D341Med (cell line): ENCODE results near the gene CCDC88C.

Experiments used
- DNase-seq: peaks from one replicate; pipeline ENCODE4 v3.0.0; 2012; ENCODE audit warnings: low spot score

Gene CCDC88C

DNA sequence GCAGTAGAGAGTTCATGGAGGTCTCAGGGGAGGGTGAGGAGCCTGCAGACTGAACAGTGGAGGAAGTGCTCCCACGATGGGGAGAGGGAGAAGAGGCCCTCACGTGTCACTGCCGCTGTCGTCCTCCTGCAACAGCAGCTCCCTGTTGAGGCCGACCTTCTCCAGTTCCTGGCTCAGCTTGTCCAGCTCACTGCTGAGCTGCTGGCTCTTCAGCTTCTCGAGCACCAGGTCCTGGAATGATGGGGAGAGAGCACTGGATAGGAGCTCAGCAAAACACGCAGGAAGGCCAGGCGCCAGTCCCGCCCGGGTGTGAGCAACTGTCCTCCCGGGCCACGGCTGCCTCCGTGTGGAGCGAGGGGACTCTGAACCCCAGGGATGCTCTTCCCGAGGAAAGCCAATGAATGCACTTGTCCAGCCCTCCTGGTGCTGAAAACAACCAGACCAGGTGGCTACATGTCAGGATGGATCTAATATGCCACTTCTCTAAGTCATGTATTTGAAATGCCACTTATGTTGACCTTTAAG, 107.8 kb downstream of the CCDC88C start:
- DNase-seq = no peak

DNA sequence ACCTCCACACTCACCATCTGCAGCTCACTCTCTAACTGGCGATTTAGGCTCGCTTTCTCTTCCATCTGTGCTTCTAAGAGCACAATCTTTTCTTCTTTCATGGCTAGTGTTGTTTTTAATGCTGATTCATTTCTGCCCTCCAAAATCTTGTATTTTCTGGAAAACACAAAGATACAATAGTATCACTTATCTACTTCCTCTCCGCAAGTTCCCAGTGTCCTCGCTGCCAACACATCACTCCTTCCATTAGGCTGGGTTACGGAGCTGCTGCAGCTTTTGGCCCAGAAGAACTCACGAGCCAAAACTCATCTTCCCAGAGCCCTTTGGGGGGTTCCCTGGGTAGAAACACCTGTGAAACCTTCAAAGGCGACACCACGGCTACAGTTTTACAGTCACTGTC, 109.3 kb downstream of the CCDC88C start:
- no peak for DNase-seq

- no peak for DNase-seq
Observed at GRCh38 chr14:91307652-91308051, 110.0 kb downstream of the CCDC88C start.

- no peak for DNase-seq
Observed at GRCh38 chr14:91307046-91307445, 110.6 kb downstream of the CCDC88C start.

GRCh38 chr14:91306547-91306946, 111.1 kb downstream of the CCDC88C start:
- DNase-seq = no peak

- DNase-seq = no peak
Observed at GRCh38 chr14:91305650-91306431, 111.8 kb downstream of the CCDC88C start.

GRCh38 chr14:91303924-91304229, 113.7 kb downstream of the CCDC88C start:
- DNase-seq = no peak

DNA sequence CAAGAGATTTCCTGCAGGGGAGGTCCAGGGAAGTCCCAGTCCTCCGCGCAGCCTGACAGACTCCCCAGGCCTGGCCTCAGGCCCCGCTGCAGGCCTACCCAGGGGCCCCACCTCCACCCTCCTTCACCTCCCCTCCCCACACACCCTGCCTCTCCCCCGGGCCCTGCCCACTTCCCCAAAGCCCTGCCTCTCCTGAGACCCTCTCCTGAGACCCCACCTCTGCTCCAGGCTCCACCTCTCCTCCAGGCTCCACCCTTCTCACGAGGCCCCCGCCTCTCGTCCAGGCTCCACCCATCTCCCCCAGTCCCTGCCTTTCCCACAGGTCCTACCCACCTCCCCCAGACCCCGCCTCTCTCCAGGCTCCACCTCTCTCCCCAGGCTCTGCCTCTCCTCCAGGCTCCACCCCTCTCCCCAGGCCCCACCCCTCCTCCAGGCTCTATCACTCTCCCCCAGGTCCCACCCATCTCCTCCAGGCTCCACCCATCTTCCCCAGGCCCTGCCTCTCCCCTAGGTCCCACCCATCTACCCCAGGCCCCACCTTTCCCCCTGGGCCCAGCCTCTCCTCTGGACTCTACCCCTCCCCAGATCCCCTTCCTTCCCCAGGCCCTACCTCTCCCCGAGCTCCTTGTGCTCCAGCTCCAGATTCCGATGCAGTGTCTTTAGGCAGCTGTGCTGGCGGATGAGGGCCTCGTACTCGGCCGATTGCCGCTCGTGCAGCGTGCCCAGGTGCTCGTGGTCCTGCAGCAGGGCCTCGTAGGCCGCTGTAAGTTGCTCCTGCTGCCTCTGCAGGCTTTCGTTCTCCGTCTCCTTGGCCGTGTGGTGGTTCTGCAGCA, 114.3 kb downstream of the CCDC88C start:
- peak; percentile 90 for DNase-seq

DNA sequence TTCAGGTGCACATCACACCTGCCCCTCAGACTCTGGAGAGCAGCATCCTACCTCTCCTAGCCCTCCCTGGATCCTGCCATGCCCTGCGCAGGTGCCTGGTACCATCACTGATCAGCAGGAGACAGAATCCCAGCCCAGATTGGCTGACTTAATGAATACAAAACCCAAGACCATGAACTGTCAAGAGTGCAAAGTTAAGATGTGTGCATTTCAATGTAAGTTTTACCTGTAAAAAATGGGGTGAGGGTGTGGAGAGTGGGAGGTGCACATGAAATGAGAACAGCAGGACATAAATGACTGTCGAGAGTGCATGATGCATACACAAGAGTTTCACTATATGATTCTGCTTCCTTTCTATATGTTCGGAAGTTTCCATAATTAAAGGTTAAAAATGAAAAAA, 115.2 kb downstream of the CCDC88C start:
- no peak for DNase-seq

- DNase-seq = no peak
Observed at GRCh38 chr14:91300957-91301356, 116.7 kb downstream of the CCDC88C start.

DNA sequence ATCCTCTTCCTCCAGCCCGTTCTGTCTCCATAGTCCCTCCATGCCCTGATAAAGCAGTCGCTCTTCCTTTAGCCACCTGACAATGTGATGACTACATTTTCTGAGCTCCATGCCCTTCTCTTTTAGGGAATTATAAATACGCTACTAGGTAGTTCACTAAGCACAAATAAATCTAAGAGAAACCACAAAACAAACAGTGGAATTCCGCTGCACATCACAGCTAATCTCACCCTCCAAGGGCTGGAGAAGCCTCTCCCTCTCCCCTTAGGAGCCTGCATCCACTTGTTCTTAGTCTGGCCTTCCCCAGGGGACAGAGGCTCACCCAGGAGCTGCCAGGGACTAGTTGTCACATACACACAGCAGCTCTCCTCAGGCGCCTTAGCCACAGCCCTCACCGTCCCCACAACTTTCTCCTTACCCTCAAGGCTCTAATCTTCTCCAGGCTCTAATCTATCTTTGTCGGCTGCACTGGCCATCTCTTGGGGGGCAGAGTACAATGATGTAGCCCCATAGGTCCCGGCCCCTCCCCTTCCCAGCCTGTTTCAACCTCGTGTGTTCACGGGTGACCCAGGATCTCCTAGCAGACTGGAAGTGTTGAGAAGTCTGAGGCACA, 117.2 kb downstream of the CCDC88C start:
- DNase-seq = peak; percentile 79

DNA sequence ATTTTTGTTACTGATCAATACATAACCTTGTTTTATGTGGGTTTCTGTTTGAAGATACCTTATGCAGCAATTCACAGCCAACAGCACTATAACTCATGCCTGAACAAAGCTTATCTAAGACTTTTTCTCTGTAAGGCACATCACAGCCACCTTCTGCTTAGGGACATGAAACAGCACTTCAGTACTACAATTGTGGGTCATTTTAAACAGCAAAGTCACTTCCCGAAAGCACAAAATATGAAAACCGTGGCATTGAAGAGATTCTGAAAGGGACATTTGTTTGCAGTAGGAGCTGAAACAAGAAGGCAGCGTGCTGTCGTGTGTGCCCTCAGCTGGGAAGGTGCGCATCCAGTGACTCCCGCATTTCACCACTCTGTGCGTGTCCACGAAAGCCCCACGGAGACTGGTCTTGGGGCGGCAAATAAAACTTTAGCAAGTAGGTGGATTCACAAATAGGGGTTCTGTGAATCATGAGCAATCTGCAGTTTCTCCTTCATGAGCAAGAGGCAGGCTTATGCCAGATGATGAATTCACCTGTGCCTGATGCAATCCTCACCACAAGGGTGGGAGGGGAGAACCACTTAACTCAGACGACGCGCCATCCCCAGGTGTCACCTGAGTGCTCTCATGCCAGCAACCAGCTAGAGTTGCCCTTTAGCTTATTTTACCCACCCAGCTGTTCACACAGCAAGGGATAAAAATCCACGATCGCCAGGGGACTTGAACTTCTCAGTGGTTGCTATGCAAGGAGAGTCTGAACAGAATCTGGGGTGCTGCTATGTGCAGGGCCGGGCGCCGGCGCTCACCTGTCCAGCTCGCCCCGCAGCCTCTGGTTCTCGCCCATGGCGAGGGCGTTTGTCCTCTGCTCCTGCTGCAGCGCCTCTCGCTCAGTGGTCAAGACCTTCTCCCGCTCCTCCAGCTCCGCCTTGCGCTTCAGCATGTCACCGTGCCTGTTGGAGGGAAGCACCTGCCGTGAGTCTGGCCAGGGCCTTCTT, 118.2 kb downstream of the CCDC88C start:
- no peak for DNase-seq

- no peak for DNase-seq
Observed at GRCh38 chr14:91298576-91298975, 119.0 kb downstream of the CCDC88C start.

DNA sequence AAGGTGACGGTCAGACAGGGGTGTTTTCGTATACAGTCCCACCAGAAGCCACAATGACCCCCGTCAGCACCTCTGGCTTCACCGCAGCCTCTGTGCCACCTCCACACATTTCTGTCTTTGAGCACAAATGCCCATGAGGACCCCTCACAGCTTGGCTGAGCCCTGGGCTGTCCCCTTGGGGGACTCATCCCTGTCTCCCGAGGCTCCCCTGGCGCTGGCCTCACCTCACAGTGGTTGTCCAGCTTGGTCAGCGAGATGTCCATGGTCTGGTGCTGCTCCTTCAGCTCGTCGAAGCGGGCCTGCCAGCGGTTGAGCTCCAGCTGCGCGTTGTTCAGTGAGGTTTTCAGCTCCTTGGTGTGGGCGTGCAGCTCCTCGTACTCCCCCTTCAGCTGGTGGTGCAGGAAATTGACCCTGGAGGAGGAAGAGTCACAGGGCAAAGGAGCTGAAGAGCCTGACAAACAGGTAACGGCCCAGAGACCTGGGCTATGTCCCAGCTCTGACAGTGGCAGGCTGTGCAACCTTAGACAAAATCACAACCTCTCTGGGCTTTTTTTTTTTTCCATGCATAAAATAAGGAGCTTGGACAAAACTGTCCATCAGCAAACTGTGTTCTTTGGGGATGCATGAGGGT, 120.4 kb downstream of the CCDC88C start:
- no peak for DNase-seq

DNA sequence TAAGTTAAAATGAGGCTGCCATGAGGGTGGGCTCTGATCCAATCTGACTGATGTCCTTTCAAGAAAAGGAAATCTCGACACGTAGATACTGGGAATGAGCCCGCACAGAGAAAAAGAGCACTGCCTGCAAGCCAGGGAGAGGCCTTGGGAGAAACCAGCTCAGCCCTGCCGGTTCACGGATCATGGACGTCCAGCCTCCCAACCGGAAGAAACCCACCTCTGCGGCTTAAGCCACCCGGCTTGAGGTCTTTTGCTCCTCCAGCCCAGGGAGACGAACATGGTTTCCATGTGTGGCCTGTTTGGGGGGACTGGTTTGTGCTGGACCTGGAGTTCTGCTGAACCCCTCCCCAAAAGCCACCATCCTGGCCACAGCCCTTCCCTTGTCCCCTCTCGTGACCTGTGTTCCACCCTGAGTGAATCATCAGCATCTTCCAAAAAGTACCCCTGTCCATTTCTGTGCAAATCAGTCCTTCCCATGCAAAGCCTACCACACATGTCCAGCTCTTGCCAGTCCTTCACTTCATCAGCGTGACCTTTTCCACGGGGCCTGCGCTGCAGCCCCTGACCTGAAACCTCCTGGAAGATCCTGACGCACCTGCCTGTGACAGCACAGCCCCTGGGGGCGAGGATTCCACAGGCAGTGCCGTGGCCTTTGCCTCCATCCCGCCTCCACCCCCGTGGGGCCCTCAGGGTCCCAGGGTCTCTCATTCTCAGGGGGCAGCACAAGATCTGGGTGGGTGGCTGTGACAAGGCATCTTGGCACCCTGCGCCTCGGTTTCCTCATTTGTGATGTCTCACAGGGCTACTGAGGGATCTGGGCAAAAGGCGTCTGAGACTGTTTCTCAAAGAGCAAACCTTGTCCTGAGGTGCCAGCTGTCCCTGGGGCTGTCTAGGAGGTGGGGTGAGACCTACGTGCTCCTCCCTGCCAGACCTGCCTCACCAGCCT, 121.5 kb downstream of the CCDC88C start:
- DNase-seq = no peak

DNA sequence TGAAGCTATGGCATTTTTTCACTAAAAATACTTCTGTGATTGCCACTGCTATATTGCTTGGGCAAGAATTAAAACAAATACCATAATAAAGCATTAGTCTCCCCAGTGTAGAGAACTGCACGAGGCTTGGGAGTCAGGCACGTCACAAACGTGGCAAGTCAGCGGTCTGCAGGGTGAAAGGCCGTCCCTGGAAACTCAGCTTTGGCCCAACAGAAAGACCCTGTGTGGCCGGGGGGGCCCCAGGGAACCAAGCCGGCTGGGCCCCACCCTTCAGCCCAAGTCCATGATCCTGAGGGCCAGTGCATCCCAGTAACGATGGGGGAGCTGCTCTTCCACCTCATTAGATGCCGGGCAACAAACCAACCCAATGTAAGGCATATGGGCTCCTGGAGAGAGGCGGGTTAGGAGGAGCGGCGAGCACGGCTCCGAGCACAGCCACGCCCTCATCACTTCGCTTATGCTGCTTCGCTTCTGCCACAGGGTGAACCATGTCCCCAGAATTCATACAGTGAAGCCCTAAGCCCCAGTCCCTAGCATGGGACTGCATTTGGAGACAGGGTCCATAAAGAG, 122.3 kb downstream of the CCDC88C start:
- no peak for DNase-seq

GRCh38 chr14:91294153-91294552, 123.5 kb downstream of the CCDC88C start:
- no peak for DNase-seq

DNA sequence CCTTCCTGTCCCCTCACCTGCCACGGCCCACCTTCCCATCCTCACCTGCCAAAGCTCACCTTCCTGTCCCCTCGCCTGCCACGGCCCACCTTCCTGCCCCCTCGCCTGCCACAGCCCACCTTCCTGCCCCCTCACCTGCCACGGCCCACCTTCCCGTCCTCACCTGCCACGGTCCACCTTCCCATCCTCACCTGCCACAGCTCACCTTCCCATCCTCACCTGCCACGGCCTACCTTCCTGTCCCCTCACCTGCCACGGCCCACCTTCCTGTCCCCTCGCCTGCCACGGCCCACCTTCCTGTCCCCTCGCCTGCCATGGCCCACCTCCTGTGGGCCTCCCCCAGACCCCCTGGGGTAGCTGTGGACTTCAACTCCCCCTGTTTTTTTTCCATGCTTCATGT, 124.3 kb downstream of the CCDC88C start:
- no peak for DNase-seq

GRCh38 chr14:91292491-91292890, 125.1 kb downstream of the CCDC88C start:
- no peak for DNase-seq
